GF-D8 (cell line): Measurements from ENCODE around the gene ORC2.
A peak's percentile ranks its signal among the peaks of the same experiment; 100 is the strongest.
"Not testable (repeated sequence)": the region's sequence is repeated elsewhere in the genome, so short reads cannot be mapped to it uniquely, and the experiment has no call there.

Source experiments
- DNase-seq: peaks from one replicate; lab custom pipeline; 2025; lab: John Stamatoyannopoulos, UW

Gene ORC2

GRCh38 chr2:200930947-200931626, 32.4 kb downstream of the ORC2 start:
- peak; percentile 52 for DNase-seq

GRCh38 chr2:200929334-200930249, 33.9 kb downstream of the ORC2 start:
- no peak for DNase-seq

- no peak for DNase-seq
Observed at GRCh38 chr2:200922439-200922838, 41.0 kb downstream of the ORC2 start.

- DNase-seq, result no peak
Observed at GRCh38 chr2:200913654-200914053, 49.8 kb downstream of the ORC2 start.

GRCh38 chr2:200909958-200910357, 53.5 kb downstream of the ORC2 start:
- no peak for DNase-seq

- peak; percentile 8 for DNase-seq
Observed at GRCh38 chr2:200905618-200906296, 57.7 kb downstream of the ORC2 start.

- DNase-seq, result peak; percentile 75
Observed at GRCh38 chr2:200901459-200902072, 61.9 kb downstream of the ORC2 start.

- DNase-seq, result no peak
Observed at GRCh38 chr2:200899482-200899881, 64.0 kb downstream of the ORC2 start.

- peak; percentile 94 for DNase-seq
Observed at GRCh38 chr2:200888704-200889625, 74.5 kb downstream of the ORC2 start, which contains the start of the genes NIF3L1 and PPIL3. NIF3L1 (plus strand) TSS chr2:200889371; CDS start chr2:200891944, 2,573 bp downstream. PPIL3 (minus strand) TSS chr2:200889077; CDS start chr2:200887615, 1,462 bp downstream.

GRCh38 chr2:200881715-200882249, 81.7 kb downstream of the ORC2 start:
- not testable (repeated sequence) for DNase-seq

- no peak for DNase-seq
Observed at GRCh38 chr2:200878289-200878880, 85.1 kb downstream of the ORC2 start.

- DNase-seq, result no peak
Observed at GRCh38 chr2:200877443-200877842, 86.0 kb downstream of the ORC2 start.

GRCh38 chr2:200873560-200873959, 89.9 kb downstream of the ORC2 start:
- DNase-seq, result no peak

- DNase-seq, result no peak
Observed at GRCh38 chr2:200871151-200871550, 92.3 kb downstream of the ORC2 start.

GRCh38 chr2:200869014-200869413, 94.4 kb downstream of the ORC2 start:
- no peak for DNase-seq

GRCh38 chr2:200864176-200865034, 99.1 kb downstream of the ORC2 start, which contains the start of gene CLK1:
CLK1 (minus strand) TSS chr2:200864658; CDS start chr2:200861862, 2,796 bp downstream.
- peak; percentile 80 for DNase-seq

- DNase-seq, result no peak
Observed at GRCh38 chr2:200863782-200864175, 99.7 kb downstream of the ORC2 start.

GRCh38 chr2:200862532-200863000, 100.9 kb downstream of the ORC2 start:
- DNase-seq, result no peak

GRCh38 chr2:200861617-200862155, 101.8 kb downstream of the ORC2 start:
- DNase-seq, result no peak
